GM18526 (cell line): Measurements from ENCODE around the gene UFD1.

ENCODE experiments used
- POLR2A ChIP-seq: IDR thresholded peaks from 3 replicates; pipeline ENCODE4 v1.6.1; 2011; ENCODE audit not compliant: insufficient read length; ENCODE audit errors: extremely low read depth

Gene UFD1

GRCh38 chr22:19478901-19479354 is at the start of gene UFD1:
Gene UFD1, minus strand, starts transcription at chr22:19479193. Its CDS starts 108 bp downstream, at chr22:19479085.
- peak; percentile 53 for TF ChIP-seq POLR2A

- no peak for TF ChIP-seq POLR2A
Observed at GRCh38 chr22:19527861-19528417, 48.9 kb upstream of the UFD1 start.

- TF ChIP-seq POLR2A = no peak
Observed at GRCh38 chr22:19527321-19527721, 48.3 kb upstream of the UFD1 start.

GRCh38 chr22:19526702-19527111 is 47.7 kb upstream of the UFD1 start:
- TF ChIP-seq POLR2A = no peak

GRCh38 chr22:19526076-19526701 is 47.2 kb upstream of the UFD1 start:
- TF ChIP-seq POLR2A = no peak

GRCh38 chr22:19525666-19526065 is 46.7 kb upstream of the UFD1 start:
- TF ChIP-seq POLR2A = no peak

- TF ChIP-seq POLR2A = no peak
Observed at GRCh38 chr22:19525116-19525660, 46.2 kb upstream of the UFD1 start.

GRCh38 chr22:19524170-19525115 is 45.5 kb upstream of the UFD1 start, which contains the start of gene CLDN5:
Gene CLDN5, minus strand, starts transcription at chr22:19524410. Its CDS starts 155 bp downstream, at chr22:19524255.
- no peak for TF ChIP-seq POLR2A

GRCh38 chr22:19523240-19524169 is 44.5 kb upstream of the UFD1 start:
- TF ChIP-seq POLR2A = no peak

- TF ChIP-seq POLR2A = no peak
Observed at GRCh38 chr22:19522881-19523239, 43.9 kb upstream of the UFD1 start.

- TF ChIP-seq POLR2A = no peak
Observed at GRCh38 chr22:19522190-19522880, 43.3 kb upstream of the UFD1 start.

GRCh38 chr22:19520566-19521305 is 41.7 kb upstream of the UFD1 start:
- no peak for TF ChIP-seq POLR2A

- no peak for TF ChIP-seq POLR2A
Observed at GRCh38 chr22:19520007-19520406, 41.0 kb upstream of the UFD1 start.
